ENCODE results near the gene IGFBP4. TPM values are rescaled to one million over a fixed set of nuclear protein-coding genes. Genes with fewer than 3 reads are reported as not detected.

IGFBP4 gene
- total and polyA plus RNA-seq, 8 donors: 30.2 to 190 (median 65.9) TPM

DNA sequence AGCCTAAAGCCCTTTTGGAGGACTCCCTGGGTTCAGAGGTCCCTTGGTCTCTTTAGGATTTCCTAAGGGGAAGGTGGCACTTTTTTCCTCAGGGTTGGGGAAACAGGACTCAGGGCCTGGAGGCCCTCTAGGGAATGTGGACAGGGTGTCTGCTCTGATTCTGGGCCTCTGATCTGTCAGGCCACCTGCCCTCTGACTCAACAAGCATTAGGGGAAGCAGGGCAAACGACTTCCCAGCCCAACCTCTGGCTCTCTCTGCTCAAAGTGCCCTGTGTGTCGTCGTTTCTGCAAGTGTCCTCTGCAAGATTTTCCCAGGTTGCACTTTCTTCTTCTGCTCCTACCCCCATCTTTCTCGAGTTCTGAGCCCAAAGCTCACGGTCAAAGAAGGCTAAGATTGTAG is 6.6 kb upstream of the IGFBP4 start:
- Histone ChIP-seq H3K4me3 (no peak overlapping the region), H3K4me1 (no peaks in the 10 kb centered on the region), H3K36me3 (no peaks in the 10 kb centered on the region), H3K27ac (no peak overlapping the region), H3K27me3 (no peaks in the 10 kb centered on the region), H3K9me3 (no peaks in the 10 kb centered on the region)
- WGBS, 2 donors: 62 to 70% methylated on average over 5 of the region's 5 CpGs
- TF ChIP-seq, protein P1, sequence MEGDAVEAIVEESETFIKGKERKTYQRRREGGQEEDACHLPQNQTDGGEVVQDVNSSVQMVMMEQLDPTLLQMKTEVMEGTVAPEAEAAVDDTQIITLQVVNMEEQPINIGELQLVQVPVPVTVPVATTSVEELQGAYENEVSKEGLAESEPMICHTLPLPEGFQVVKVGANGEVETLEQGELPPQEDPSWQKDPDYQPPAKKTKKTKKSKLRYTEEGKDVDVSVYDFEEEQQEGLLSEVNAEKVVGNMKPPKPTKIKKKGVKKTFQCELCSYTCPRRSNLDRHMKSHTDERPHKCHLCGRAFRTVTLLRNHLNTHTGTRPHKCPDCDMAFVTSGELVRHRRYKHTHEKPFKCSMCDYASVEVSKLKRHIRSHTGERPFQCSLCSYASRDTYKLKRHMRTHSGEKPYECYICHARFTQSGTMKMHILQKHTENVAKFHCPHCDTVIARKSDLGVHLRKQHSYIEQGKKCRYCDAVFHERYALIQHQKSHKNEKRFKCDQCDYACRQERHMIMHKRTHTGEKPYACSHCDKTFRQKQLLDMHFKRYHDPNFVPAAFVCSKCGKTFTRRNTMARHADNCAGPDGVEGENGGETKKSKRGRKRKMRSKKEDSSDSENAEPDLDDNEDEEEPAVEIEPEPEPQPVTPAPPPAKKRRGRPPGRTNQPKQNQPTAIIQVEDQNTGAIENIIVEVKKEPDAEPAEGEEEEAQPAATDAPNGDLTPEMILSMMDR (IDR thresholded peaks at IDR 0.05): no peak
- DNase-seq (no peak), FAIRE-seq (no peak), ATAC-seq (no peak)
- intact Hi-C loops (cut with DNase I): no loop called here

DNA sequence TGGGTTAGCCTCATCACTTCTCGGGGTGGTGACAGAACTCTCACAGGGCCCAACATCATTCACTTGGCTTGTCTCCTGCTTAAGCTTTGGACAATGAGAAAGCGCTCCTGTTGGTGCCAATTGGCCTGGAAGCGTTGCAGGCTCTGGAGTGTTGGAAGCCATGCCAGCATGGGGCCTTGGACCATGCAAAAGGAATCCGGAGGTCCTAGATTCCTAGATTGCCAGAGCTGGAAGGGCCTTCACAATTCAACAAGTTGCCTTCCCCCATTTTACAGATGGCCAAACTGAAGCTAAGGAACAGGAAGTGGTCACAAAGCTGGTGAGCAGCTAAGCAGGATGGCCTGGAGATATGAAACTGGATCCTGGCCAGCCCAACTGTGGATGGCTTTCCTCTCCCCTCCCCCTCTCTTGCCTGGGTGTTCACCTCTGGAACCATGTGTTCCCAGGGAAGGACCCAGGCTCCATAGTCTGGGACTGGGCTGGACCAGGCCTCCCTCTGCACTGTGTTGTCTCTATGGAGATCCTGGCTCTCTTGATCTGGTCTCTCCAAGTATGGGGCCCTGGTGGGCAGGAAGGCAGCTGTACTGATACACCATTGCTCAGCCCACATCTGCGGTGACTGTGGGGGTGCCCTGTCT is 6.0 kb upstream of the IGFBP4 start:
- no peak for DNase-seq
- TF ChIP-seq, protein P1 (IDR thresholded peaks at IDR 0.05): no peak
- H3K4me3 ChIP-seq: no peak overlapping the region
- H3K9me3 ChIP-seq: no peaks in the 10 kb centered on the region
- intact Hi-C loops (cut with DNase I): no loop called here
- no peak for ATAC-seq
- no peaks in the 10 kb centered on the region for H3K4me1 ChIP-seq
- H3K27me3 ChIP-seq: no peaks in the 10 kb centered on the region
- FAIRE-seq: no peak
- H3K27ac ChIP-seq: no peak overlapping the region
- no peaks in the 10 kb centered on the region for H3K36me3 ChIP-seq
- 76 to 84% methylated on average over 5 of the region's 5 CpGs for WGBS, 2 donors

DNA sequence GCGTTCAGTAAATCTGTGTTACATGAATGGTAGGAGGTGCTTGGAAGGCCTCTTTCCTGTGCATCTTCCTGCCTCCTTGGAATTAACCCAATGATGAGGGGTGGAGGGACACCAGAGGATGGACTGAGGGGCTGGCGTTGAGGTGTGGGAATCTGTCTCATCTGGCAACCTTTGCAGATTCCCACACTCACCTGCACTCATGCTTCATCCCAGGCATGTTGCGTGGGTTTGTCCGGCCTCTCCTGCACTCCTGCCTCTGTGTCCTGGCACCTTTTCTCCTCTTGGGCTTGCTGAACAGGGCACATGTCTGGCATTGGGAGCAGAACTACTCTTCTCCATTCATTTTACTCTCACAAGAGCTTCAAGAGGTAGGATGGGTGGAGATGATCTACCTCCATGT is 3.1 kb upstream of the IGFBP4 start:
- ATAC-seq (no peak), FAIRE-seq (no peak), DNase-seq (no peak)
- WGBS, 2 donors: 55 to 63% methylated on average over 4 of the region's 4 CpGs
- intact Hi-C loops (cut with DNase I): loop anchor here in 2 of 3 donors (5.0 kb wide), 2 partner anchors 37 to 92 kb away; no protein-coding TSS in a partner anchor
- Histone ChIP-seq H3K27me3 (no peaks in the 10 kb centered on the region), H3K9me3 (no peaks in the 10 kb centered on the region), H3K36me3 (no peaks in the 10 kb centered on the region), H3K4me3 (no peak overlapping the region), H3K4me1 (peaks cover 0 to 3% (median 0%) of the 10 kb centered on the region in 3 donors), H3K27ac (no peak overlapping the region)
- TF ChIP-seq, protein P1 (IDR thresholded peaks at IDR 0.05): no peak

DNA sequence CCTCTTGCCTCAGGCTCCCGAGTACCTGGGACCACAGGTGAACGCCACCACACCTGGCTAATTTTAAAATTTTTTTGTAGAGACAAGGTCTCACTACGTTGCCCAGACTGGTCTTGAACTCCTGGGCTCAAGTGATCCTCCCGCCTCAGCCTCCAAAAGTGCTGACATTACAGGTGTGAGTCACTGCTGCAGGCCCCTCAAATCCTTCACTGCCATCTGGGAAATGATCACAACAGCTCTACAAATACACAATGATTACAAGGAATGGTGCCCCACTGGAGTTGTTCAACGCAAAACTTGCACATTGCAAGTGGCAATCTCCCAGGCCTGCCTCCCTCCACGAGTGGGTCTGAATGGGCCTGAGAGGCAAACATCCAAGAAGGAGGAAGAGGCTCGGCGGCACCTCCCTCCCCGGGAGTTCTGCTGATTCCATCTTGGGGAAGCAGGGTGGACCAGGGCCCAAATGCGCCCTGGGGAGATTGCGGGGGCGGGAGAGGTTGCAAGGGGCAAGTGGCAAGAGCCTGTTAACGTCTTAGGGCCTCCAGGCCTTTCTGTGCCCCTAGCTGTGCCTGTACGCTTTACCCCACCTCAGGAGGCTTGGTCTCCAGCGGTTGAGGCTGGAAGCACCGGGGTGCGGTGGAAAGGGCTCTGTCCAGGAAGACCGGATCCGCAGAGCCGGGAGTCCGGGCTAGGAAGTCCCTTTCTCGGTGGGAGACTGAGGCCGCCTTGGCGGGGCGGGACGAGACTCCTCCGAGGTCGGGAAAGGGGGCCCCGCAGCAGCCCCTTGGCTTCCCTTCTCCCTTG is 656 bp upstream of the IGFBP4 start:
- no peak for FAIRE-seq
- Histone ChIP-seq H3K4me1 (peaks cover 0 to 3% (median under 1%) of the 10 kb centered on the region in 3 donors), H3K4me3 (peak overlapping the region in 3 of 4 donors; percentile 21 to 52 (median 36)), H3K9me3 (no peaks in the 10 kb centered on the region), H3K27me3 (no peaks in the 10 kb centered on the region), H3K27ac (peak overlapping the region in 2 of 4 donors; percentile 30 to 54), H3K36me3 (no peaks in the 10 kb centered on the region)
- no peak for DNase-seq
- TF ChIP-seq, protein P1 (IDR thresholded peaks at IDR 0.05): no peak
- ATAC-seq: peak in 3 of 4 donors; percentile 9 to 11 (median 10)
- WGBS, 2 donors: 65 to 66% methylated on average over 26 to 29 of the region's 29 CpGs
- intact Hi-C loops (cut with DNase I): loop anchor here in 2 of 3 donors (5.0 kb wide), 2 partner anchors 35 to 90 kb away; no protein-coding TSS in a partner anchor

All from pancreas (tissue), 10 donors.